Measurements from ENCODE around the gene TTC3. TPM values are rescaled to one million over a fixed set of nuclear protein-coding genes. Genes with fewer than 3 reads are reported as not detected.

The TTC3 gene
- total RNA-seq, 3 donors from 2014 or later: 67.2 to 126 (median 98.1) TPM

DNA sequence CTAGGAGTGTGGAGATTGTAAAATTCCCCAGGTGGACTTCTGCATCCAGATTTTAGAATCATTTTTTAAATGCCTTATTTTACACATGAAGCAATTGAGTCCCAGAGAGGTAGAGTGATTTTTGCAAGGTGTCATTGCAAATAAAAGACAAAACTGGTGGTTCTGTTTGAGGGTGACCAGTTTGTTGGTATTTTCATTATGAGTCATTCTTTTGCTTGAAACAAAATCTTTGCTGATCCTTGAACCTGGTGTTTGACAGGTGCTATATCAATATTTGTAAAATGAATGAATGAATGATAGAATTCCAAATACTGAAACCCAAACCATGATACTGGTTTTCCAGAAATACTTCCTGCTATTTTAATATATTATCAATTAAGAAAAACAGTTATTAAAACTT, 44.1 kb downstream of the TTC3 start:
- H3K4me1 ChIP-seq (ENCODE audit: low read depth): no peaks in the 10 kb centered on the region
- no peaks in the 10 kb centered on the region for H3K36me3 ChIP-seq (ENCODE audit: low read depth)
- TF ChIP-seq, protein P1, sequence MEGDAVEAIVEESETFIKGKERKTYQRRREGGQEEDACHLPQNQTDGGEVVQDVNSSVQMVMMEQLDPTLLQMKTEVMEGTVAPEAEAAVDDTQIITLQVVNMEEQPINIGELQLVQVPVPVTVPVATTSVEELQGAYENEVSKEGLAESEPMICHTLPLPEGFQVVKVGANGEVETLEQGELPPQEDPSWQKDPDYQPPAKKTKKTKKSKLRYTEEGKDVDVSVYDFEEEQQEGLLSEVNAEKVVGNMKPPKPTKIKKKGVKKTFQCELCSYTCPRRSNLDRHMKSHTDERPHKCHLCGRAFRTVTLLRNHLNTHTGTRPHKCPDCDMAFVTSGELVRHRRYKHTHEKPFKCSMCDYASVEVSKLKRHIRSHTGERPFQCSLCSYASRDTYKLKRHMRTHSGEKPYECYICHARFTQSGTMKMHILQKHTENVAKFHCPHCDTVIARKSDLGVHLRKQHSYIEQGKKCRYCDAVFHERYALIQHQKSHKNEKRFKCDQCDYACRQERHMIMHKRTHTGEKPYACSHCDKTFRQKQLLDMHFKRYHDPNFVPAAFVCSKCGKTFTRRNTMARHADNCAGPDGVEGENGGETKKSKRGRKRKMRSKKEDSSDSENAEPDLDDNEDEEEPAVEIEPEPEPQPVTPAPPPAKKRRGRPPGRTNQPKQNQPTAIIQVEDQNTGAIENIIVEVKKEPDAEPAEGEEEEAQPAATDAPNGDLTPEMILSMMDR (IDR thresholded peaks at IDR 0.05): no peak
- intact Hi-C loops (cut with DNase I, micrococcal nuclease): no loop called here
- ATAC-seq (no peak), DNase-seq (no peak)
- no peaks in the 10 kb centered on the region for H3K9me3 ChIP-seq
- H3K4me3 ChIP-seq: no peak overlapping the region

DNA sequence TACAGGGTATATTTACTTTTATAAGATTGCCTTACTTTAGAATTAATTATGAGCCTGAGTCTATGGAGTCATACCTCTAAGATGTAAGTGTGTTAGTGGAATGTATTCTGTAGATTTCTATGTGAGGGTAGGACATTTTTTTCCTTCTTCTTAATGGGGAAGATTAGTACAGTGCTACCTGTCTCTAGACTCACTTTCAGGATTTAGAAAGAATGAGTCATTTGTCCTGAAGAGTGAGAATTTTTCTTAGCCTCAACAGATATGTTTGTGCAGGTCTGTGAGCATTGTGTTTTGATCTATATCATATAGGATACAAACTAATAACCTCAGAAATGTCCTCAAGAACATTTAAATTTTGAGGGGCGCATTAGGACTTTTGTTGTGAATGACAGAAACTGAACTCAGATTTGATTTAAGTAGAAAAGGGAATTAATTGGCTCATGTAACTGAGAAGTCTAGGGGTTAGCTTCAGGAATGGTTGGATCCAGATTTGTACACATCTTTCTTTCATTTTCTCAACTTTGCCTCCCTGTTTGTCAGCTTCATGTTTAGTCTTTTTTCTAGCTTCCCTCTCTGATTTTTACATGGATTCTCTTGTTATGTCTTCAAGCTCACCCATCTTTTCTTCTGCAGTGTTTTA, 45.3 kb downstream of the TTC3 start:
- Histone ChIP-seq H3K9me3 (no peaks in the 10 kb centered on the region), H3K4me3 (no peak overlapping the region), H3K4me1 (ENCODE audit: low read depth) (no peaks in the 10 kb centered on the region), H3K36me3 (ENCODE audit: low read depth) (no peaks in the 10 kb centered on the region)
- intact Hi-C loops (cut with DNase I, micrococcal nuclease): no loop called here
- TF ChIP-seq, protein P1 (IDR thresholded peaks at IDR 0.05): no peak
- no peak for DNase-seq
- no peak for ATAC-seq

DNA sequence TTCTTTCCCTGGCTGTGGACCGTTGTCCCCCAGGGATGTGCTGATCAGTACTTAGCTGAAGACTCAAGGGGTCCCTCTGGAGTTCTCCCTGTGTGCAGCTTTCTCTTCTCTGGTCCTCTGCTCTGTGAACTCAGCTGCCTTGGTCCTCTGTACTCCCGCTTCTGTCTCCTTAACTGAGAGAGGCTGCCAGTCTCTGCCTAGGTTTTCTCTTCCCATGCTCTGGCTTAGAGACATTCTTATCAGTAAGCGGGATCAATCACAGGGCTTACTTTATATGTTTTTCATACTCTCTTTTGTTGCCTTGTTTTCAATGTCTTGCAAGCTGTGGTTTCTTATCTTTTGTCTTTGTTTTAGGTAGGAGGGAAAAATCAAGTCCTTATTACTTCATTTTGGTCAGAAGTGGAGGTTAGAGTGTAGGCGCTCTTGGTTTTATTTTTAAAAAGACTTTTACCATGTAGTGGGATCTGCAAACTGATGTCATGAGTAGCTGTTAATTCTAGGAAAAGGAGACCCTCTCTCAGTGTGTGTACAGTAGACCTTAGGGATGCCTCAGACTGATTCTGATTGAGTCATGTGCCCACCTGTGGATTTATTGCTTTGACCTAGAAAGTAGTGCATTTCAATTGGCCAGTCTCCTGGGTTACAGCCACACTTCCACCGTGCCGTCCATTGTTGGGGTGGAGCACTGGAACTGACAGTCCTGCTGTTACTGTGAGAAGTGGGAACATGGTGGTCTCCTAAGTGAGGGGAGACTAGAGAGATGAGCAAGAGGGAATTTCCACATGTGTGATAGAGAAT, 46.6 kb downstream of the TTC3 start:
- Histone ChIP-seq H3K4me1 (ENCODE audit: low read depth) (no peaks in the 10 kb centered on the region), H3K4me3 (no peak overlapping the region), H3K36me3 (ENCODE audit: low read depth) (no peaks in the 10 kb centered on the region), H3K9me3 (no peaks in the 10 kb centered on the region)
- TF ChIP-seq, protein P1 (IDR thresholded peaks at IDR 0.05): no peak
- DNase-seq (no peak), ATAC-seq (no peak)
- intact Hi-C loops (cut with DNase I, micrococcal nuclease): no loop called here

DNA sequence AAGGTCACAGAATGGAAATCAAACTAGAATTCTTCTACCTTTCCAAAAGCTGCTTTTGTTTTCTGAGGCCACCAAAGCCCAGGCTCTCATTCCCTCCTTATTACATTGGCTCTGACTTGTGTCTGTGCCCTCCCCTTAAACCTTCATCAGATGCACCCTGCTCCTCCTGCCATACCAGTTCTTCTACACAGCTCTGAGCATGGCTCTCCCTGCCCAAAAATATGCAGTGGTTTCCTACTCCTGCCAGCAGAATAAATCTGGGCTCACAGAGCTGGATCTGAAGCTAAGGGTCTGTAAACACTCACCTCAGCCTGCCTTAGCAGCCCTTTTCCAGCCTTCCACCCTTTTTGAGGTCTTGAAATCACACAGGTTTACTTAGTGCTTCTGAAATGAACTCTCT, 55.0 kb downstream of the TTC3 start:
- Histone ChIP-seq H3K9me3 (no peaks in the 10 kb centered on the region), H3K4me3 (no peak overlapping the region), H3K36me3 (ENCODE audit: low read depth) (no peaks in the 10 kb centered on the region), H3K4me1 (ENCODE audit: low read depth) (no peaks in the 10 kb centered on the region)
- intact Hi-C loops (cut with DNase I, micrococcal nuclease): no loop called here
- TF ChIP-seq, protein P1 (IDR thresholded peaks at IDR 0.05): no peak
- no peak for DNase-seq
- no peak for ATAC-seq

DNA sequence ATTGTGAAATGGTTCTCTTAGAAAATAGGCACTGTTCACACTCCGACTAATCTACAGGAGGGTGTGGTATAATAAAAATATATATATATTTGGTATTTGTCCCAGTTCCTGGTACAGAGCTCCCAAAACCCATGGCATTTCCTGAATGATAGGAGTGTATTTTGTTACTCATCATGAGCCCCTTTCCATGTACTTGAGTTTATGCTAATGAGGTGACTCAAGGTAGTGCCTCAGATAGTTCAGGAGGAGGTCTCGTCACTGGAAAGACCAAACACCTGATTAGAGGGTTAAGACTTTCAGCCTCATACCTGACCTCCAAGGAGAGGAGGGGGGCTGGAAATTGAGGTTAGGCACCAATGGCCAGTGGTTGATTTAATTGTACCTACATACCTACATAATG, 57.9 kb downstream of the TTC3 start:
- no peaks in the 10 kb centered on the region for H3K4me1 ChIP-seq (ENCODE audit: low read depth)
- intact Hi-C loops (cut with DNase I, micrococcal nuclease): no loop called here
- no peaks in the 10 kb centered on the region for H3K9me3 ChIP-seq
- TF ChIP-seq, protein P1 (IDR thresholded peaks at IDR 0.05): no peak
- DNase-seq (no peak), ATAC-seq (no peak)
- H3K4me3 ChIP-seq: no peak overlapping the region
- no peaks in the 10 kb centered on the region for H3K36me3 ChIP-seq (ENCODE audit: low read depth)

Data from mucosa of descending colon (tissue), 3 donors.